Measurements from ENCODE around the gene ZNF511.

ZNF511 gene

GRCh38 chr10:133334503-133335245 lies 26.0 kb downstream of the ZNF511 start:
- H3K4me3 ChIP-seq (ENCODE audit: low read depth, low read length): peak overlapping the region; percentile 43
- no peak for TF ChIP-seq CTCF (IDR thresholded peaks at IDR 0.05; ENCODE audit: low read depth, low read length)

- H3K4me3 ChIP-seq (ENCODE audit: low read depth, low read length): peak overlapping the region; percentile 43
- TF ChIP-seq CTCF (IDR thresholded peaks at IDR 0.05; ENCODE audit: low read depth, low read length): no peak
Observed at GRCh38 chr10:133335246-133336117, 26.8 kb downstream of the ZNF511 start.

DNA sequence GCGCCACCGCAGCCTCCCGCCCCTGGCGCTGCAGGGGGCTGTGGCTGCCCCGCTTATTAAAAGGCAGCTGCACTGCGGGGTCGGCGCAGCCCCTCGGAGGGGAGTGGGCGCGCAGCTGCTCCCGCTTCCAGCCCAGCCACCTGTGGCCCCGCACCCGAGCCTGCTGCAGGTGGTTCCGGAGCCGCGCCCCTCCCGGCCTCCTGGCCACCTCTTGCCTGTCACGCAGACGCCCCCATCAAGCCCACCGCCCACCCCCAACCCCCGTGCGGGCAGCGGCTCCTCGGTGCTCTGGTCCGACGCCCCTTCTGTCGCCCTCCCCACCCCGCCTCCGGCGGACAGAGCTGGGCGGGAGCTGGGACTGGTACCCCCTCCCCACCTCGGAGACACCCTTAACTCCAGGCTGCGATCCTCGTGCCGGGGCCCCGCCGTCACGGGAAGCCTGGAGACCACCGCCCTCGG lies 27.4 kb downstream of the ZNF511 start:
- H3K4me3 ChIP-seq (ENCODE audit: low read depth, low read length): no peak overlapping the region
- TF ChIP-seq CTCF (IDR thresholded peaks at IDR 0.05; ENCODE audit: low read depth, low read length): no peak

DNA sequence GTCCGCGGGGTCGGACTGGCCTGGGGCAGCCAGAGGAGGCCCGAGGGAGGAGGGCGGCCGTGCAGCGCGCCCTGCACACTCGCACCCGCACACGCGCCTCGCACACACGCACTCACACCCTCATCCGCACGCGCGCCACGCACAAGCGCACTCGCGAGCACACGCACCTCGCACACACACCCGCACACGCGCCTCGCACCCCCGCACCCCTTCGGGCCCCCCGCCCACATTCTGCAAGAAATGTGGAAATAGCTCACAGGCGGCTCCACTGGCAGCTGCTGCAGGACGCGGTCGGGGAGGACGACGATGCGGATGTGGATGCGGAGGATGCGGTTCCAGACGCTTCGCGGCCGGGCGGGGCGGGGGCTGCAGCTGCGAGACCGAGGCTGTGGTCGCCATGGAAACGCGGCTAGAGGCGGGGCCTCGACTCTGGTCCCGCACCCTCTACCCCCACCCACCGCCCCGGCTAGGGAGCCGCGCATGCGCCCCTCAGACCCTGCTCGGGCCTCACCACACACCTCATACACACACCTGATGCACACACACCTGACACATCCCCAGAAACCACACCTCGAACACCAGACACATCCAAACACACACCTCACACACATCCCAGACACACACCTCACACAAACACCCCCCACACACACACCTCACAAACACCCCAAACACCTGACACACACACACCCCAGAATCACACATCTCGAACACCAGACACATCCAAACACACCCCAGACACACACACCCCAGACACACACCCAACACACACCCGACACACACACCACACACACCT lies 28.1 kb downstream of the ZNF511 start, which contains the start of gene CALY:
Gene CALY (minus strand): TSS at position 320 of the 793 bp plus-strand sequence. CDS start 7,907 bp downstream, outside the sequence.
- peak within 1 kb of the TSS; percentile 43 for H3K4me3 ChIP-seq (ENCODE audit: low read depth, low read length)
- no peak for TF ChIP-seq CTCF (IDR thresholded peaks at IDR 0.05; ENCODE audit: low read depth, low read length)

- no peak for TF ChIP-seq CTCF (IDR thresholded peaks at IDR 0.05; ENCODE audit: low read depth, low read length)
- H3K4me3 ChIP-seq (ENCODE audit: low read depth, low read length): no peak overlapping the region
Observed at GRCh38 chr10:133337370-133337725, 28.6 kb downstream of the ZNF511 start.

DNA sequence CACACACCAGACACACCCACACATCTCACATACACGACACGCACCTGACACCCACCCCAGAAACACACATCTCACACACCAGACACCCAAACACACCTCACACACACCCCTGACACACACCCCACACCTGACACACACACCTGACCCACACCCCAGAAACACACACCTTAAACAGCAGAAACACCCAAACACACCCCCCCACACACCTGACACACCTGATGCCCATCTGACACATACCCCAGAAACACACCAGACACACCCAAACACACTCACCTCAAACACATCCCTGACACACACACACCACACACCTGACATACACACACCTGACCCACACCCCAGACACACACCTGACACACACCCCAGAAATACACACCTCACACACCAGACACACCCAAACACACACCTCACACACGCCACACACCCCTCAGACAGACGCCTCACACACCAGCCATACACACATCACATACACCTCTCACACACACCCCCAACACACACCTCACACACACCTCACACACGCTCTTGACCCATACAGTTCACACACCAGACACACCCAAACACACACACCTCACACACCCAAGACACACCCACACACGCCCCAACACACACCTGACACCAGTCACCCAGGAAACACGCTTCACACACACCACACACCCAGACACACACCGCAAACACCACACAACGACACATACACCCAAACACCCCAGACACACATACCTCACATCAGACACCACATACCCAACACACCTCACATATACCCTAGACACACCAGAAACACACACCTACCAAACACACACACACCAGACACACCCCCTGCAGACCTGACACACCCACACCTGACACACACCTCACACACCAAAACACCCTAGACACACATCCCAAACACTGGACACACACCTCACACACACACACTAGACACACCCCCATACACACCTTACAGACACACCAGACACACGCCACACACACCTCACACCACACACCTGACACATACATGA lies 29.7 kb downstream of the ZNF511 start:
- no peak overlapping the region for H3K4me3 ChIP-seq (ENCODE audit: low read depth, low read length)
- TF ChIP-seq CTCF (IDR thresholded peaks at IDR 0.05; ENCODE audit: low read depth, low read length): no peak

Measured in WI38 (cell line).